HL-60/S4 treated with retinoic acid at 250 ng/mL for 4 days and 3 days (cell line): ENCODE data around the gene CPM.
"Not testable (repeated sequence)": the region's sequence is repeated elsewhere in the genome, so short reads cannot be mapped to it uniquely, and the experiment has no call there.

Experiments
- in situ Hi-C: fragments of 300-500 bp; cut with MboI; formaldehyde crosslinking; loops from 2 replicates; pipeline ENCODE4 v1.7.0; 2022; ENCODE audit warnings: low sequenced_read_pairs

The CPM gene

DNA sequence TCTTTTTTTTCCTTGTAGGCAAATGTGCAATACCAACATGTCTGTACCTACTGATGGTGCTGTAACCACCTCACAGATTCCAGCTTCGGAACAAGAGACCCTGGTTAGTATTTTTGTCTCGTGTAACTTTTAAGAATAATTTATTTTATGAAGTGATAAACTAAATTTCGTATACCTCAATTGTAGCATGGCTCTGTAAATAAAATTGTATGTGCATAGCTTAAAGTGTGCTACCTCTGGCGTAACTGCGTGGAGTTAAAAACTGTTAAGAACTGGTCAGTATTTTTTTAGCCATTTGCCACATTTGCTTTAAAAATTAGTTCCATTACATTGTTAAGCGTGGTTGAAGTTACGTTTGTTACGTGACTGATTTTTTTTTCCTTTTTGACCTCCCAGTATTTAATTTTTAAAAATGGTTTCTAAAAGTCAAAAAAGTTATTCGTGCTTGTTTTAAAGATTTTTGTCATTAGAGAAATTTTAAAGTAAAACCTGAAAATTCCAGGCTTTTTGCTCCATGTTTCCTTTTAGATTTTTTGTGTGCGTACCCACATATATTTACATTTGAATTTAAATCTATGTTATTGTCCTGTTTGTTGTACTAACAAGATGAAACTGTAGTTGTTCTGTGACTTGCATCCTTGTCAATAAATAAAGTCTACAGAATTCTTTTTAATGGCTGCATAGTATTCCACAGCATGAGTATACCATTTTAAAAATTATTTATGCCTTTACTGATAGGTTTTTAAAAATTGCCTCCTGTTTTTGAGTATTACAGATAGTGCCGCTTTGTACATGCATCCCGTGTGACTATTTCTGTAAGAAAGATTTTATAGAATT is 123.6 kb downstream of the CPM start:
- in situ Hi-C loops, result no loop called here

DNA sequence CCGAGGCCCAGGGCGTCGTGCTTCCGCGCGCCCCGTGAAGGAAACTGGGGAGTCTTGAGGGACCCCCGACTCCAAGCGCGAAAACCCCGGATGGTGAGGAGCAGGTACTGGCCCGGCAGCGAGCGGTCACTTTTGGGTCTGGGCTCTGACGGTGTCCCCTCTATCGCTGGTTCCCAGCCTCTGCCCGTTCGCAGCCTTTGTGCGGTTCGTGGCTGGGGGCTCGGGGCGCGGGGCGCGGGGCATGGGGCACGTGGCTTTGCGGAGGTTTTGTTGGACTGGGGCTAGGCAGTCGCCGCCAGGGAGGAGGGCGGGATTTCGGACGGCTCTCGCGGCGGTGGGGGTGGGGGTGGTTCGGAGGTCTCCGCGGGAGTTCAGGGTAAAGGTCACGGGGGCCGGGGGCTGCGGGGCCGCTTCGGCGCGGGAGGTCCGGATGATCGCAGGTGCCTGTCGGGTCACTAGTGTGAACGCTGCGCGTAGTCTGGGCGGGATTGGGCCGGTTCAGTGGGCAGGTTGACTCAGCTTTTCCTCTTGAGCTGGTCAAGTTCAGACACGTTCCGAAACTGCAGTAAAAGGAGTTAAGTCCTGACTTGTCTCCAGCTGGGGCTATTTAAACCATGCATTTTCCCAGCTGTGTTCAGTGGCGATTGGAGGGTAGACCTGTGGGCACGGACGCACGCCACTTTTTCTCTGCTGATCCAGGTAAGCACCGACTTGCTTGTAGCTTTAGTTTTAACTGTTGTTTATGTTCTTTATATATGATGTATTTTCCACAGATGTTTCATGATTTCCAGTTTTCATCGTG is 124.4 kb downstream of the CPM start:
- in situ Hi-C loops, result no loop called here

DNA sequence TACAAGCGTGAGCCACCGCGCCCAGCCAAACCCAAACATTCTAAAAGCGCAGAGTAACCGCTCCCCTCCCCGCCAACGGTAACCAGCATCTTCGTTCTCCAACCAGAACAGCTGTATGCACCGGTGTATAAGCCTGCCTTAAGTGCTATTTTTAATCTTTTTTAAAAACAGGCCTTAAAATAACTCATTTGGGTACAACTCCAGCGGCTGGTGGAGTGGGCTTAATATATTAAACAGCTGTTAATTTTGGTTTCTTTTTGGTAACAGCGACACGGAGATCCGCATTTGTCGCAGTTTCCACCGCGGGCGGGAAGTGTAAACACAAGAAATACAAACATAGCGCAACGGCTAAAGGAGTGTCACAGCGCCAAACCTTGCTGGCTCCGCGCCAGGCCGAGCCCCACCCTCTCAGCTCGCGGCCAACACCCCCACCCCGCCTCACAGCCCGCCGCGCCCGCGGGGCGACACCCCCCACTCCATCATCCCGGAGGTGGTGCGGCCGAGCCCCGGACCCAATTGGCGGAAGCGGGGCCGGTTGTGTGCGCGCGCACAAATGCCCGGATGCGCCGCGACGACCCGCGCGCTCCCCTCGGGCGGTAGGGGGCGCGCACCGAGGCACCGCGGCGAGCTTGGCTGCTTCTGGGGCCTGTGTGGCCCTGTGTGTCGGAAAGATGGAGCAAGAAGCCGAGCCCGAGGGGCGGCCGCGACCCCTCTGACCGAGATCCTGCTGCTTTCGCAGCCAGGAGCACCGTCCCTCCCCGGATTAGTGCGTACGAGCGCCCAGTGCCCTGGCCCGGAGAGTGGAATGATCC is 125.2 kb downstream of the CPM start, which contains the start of gene MDM2:
Gene MDM2, plus strand, starts transcription at position 602 of the 812 bp plus-strand sequence. CDS start 301 bp downstream, outside the sequence.
- in situ Hi-C loops, result no loop called here

DNA sequence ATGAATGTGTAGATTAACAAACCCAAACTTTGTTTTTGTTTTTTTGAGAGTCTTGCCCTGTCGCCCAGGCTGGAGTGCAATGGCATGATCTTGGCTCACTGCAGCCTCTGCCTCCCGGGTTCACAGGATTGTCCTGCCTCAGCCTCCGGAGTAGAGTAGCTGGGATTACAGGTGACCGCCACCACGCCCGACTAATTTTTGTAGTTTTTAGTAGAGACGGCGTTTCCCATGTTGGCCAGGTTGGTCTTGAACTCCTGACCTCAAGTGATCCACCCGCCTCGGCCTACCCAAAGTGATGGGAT is 125.7 kb downstream of the CPM start:
- in situ Hi-C loops, result not testable (repeated sequence)

DNA sequence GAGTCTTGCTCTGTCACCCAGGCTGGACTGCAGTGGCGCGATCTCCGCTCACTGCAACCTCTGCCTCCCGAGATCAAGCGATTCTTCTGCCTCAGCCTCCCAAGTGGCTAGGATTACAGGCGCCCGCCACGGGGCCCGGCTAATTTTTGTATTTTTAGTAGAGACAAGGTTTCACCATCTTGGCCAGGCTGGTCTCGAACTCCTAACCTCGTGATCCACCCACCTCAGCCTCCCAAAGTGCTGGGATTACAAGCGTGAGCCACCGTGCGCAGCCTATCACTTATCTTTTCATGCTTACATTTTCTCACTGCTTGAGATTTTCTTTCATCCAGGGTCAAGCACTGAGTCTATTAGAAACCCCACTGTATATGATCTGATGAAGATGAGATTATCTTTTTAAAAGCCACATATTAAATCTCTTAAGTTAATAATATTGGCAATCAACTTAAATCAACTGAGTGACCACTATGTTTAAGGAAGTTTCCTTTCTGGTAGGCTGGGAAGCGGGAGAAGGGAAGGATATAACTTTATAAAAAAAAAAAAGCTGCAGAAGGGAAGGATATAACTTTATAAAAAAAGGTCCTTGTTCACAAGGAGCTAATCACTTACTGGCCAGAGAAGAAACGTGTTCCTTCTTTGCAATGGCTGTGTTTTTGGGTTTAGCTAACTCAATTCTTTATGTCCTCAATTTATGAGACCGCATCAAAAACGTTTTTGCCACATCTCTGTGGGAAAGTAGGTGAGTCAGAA is 126.3 kb downstream of the CPM start:
- in situ Hi-C loops, result no loop called here

DNA sequence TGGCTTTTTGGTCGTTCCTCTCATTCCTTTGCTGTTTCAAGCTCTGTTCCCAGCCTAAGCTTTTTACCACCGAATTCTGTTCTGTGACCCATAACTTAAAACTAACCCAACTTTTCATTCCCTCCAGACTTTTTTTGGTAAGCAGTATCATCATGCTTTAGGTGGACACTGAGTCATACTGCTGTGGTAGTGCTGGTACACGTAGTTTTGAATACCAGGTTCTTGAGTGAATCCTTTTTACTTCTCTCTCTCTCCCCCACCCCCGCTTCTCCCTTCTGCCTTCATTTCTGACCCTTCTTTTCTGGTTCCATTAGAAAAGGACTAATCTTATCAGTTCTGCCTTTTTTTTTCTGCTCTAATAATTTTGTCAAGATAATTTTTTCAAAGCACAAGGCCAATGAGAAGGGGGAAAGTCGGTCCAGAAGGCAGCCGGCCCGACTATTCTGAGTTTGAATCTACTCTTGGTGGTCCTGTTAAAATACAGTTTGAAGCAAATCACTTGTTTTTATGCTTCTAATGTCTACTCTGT is 127.3 kb downstream of the CPM start:
- in situ Hi-C loops, result no loop called here

DNA sequence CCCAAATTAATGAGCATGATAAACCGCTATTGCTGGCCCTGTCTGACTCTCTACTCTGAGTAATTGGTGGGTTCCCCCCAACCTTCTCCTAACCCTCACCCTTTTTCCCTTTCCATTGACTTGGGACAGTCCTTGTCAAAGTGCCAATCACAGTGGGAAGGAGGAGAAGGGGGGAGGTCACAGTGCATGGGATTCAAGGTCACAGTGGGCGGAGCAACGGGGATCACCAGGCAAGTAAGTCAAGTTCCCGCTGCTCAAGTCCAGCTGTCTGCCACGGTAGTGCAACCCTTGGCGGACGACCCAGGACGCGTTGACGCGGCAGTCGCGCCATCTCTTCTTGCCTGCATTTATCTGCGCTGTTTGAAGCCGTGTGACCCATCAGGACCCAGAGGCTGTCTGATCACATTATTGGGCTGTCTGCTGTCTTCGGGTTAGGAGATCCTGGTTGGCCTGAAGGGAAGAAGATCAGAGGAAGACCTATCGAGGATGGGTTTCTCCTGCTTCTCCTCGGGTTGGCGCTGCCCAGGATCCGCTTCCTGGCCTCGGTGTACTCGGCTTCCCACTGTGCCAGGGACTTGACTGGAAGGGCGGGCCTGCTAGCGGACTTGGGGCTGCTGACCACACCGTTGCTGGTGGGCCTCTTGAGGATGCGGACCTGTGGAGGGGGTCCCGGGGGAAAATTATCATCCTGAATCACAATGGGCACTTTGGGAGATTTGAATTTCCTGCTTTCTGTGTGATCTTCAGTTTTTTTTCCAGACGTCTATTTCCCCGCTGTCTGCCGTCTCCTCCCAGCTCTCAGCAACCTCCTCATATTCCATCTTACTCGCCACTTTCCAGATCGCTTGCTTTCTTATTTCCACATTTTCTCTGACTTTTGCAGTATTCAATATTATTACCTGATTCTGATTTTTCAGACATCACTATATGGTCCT is 128.0 kb downstream of the CPM start:
- in situ Hi-C loops, result no loop called here

DNA sequence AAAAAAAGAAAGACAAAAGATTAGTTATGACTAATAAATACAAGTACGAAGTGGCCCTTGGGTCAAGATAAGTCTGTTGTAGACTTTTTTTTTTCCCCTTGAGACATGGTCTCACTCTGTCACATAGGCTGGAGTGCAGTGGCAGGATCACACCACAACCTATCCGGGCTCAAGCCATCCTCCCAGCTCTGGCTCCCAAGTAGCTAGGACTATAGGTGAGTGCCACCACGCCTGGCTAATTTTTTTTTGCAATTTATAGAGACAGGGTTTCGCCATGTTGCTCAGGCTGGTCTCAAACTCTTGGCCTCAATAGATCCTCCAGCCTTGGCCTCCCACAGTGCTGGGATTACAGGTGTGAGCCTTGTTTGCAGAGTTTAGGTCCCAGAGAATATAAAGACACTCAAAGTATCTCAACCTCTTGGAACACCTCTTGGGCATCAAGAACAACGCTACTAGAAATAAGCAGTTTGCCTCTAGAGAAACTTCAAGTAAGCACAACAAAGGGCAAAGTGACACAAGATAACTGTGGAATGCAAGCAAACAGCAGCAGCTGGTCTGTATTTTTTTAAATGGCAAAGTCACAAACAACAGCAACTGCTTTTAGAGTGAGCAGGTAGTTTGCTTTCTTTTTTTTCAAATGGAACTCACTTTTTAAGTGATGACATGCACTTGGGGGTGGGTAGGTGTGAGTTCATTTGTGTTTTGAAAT is 128.9 kb downstream of the CPM start:
- in situ Hi-C loops, result no loop called here

DNA sequence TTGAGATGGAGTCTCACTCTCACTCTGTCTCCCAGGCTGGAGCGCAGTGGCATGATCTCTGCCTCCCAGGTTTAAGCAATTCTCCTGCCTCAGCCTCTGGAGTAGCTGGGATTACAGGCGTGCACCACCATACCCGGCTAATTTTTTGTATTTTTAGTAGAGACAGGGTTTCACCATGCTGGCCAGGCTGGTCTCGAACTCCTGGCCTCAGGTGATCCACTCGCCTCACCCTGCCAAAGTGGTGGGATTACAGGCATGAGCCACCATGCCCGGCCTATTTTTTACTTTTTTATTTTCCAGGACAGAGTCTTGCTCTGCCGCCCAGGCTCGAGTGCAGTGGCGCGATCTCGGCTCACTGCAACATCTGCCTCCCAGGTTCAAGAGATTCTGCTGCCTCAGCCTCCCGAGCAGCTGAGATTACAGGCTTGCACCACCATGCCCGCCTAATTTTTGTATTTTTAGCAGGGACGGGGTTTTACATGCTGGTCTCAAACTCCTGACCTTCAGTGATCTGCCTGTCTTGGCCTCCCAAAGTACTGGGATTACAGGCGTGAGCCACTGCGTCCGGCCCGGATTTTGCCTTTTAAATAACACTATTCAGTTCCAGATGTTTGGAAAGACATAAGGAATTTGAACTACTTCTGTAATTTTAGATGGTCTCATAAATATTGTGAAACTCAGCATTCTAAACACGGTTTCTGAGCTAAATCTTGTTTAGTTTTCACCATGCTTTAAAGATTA is 129.9 kb downstream of the CPM start:
- in situ Hi-C loops, result not testable (repeated sequence)

DNA sequence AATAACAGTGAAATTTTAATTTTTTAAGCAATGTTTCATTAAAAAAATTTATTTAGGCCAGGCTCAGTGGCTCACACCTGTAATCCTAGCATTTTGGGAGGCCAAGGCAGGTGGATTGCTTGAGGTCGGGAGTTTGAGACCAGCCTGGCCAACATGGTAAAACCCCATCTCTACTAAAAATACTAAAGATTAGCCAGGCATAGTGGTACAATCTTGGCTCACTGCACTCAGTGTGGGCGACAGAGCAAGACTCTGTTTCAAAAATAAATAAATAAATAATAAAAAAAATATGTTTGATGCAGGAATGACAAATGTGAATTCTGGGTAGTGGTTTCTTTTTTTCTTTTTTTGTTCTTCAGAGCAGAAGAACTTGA is 130.6 kb downstream of the CPM start:
- in situ Hi-C loops, result not testable (repeated sequence)
